ENCODE results near the gene ACLY. TPM values are rescaled to one million over a fixed set of nuclear protein-coding genes. Genes with fewer than 3 reads are reported as not detected.

The ACLY gene
- total and polyA plus RNA-seq, 10 of the 15 experiments (the other 5 are each of a cell fraction or from before 2014, with no cell fraction given): 32.6 to 224 (median 114) TPM

GRCh38 chr17:41966463-41967140 lies 47.9 kb upstream of the ACLY start, which contains the start of gene CNP (continued):
- TF ChIP-seq CEBPZ (IDR thresholded peaks at IDR 0.05; ENCODE audit: low read depth, low read length) (no peak), RCOR1 (conservative IDR thresholded peaks at IDR 0.05; ENCODE audit: low read depth, low read length) (peak; percentile 96; the same call in 1 of the 2 replicates), YY1 (IDR thresholded peaks at IDR 0.05; ENCODE audit: low read depth, low read length) (0 out of 2 replicates have a peak, but pooled peaks have one; percentile 72), LARP7 (IDR thresholded peaks at IDR 0.05) (peak; percentile 52; the same call in 1 of the 2 replicates), POLR2AphosphoS2 (IDR thresholded peaks at IDR 0.05; ENCODE audit: low read depth, low read length) (peak; percentile 78; the same call in 1 of the 2 replicates), CHD2 (IDR thresholded peaks at IDR 0.05; ENCODE audit: borderline replicate concordance, low read depth, low read length) (peak; percentile 99), HCFC1 (IDR thresholded peaks at IDR 0.05; ENCODE audit: low read length) (0 out of 2 replicates have a peak, but pooled peaks have one; percentile 51), NKRF (conservative IDR thresholded peaks at IDR 0.05) (peak; percentile 71; the same call in 1 of the 2 replicates), CREM (IDR thresholded peaks at IDR 0.05; ENCODE audit: low read depth) (no peak), MTA2 (IDR thresholded peaks at IDR 0.05; ENCODE audit: low read depth) (no peak), MEF2A (IDR thresholded peaks at IDR 0.05; ENCODE audit: insufficient read depth, low read depth, low read length) (no peak), MXI1 (IDR thresholded peaks at IDR 0.05; ENCODE audit: low read depth, low read length) (peak; percentile 83), FOS (IDR thresholded peaks at IDR 0.05; ENCODE audit: borderline replicate concordance, extremely low read depth, insufficient read length) (no peak), RB1 (IDR thresholded peaks at IDR 0.05; ENCODE audit: borderline replicate concordance) (peak; percentile 91; the same call in 1 of the 2 replicates), BCLAF1 (IDR thresholded peaks at IDR 0.05) (no peak)
- TF ChIP-seq, protein P1, sequence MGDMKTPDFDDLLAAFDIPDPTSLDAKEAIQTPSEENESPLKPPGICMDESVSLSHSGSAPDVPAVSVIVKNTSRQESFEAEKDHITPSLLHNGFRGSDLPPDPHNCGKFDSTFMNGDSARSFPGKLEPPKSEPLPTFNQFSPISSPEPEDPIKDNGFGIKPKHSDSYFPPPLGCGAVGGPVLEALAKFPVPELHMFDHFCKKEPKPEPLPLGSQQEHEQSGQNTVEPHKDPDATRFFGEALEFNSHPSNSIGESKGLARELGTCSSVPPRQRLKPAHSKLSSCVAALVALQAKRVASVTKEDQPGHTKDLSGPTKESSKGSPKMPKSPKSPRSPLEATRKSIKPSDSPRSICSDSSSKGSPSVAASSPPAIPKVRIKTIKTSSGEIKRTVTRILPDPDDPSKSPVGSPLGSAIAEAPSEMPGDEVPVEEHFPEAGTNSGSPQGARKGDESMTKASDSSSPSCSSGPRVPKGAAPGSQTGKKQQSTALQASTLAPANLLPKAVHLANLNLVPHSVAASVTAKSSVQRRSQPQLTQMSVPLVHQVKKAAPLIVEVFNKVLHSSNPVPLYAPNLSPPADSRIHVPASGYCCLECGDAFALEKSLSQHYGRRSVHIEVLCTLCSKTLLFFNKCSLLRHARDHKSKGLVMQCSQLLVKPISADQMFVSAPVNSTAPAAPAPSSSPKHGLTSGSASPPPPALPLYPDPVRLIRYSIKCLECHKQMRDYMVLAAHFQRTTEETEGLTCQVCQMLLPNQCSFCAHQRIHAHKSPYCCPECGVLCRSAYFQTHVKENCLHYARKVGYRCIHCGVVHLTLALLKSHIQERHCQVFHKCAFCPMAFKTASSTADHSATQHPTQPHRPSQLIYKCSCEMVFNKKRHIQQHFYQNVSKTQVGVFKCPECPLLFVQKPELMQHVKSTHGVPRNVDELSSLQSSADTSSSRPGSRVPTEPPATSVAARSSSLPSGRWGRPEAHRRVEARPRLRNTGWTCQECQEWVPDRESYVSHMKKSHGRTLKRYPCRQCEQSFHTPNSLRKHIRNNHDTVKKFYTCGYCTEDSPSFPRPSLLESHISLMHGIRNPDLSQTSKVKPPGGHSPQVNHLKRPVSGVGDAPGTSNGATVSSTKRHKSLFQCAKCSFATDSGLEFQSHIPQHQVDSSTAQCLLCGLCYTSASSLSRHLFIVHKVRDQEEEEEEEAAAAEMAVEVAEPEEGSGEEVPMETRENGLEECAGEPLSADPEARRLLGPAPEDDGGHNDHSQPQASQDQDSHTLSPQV (IDR thresholded peaks at IDR 0.05): no peak

Data from GM12878 (cell line).